ENCODE data around the gene CCNYL1. TPM values are rescaled to one million over a fixed set of nuclear protein-coding genes. Genes with fewer than 3 reads are reported as not detected.

Gene CCNYL1
- total and polyA plus RNA-seq, 2 donors (not counting 1 experiment from before 2014, with no cell fraction given): 8.8 to 18.4 TPM

GRCh38 chr2:207770602-207771404 lies 59.4 kb downstream of the CCNYL1 start:
- no peak overlapping the region for H2AFZ ChIP-seq (ENCODE audit: low read length)
- TF ChIP-seq CTCF (conservative IDR thresholded peaks at IDR 0.05 in 1 of 2, IDR thresholded peaks at IDR 0.05 in 1 of 2; ENCODE audit: low read depth in 1 of 2, low read length in 2 of 2): no peak
- peak; percentile 25 for TF ChIP-seq EZH2 (IDR thresholded peaks at IDR 0.05; ENCODE audit: low read length, missing control alignments)
- no peak overlapping the region for H3K9ac ChIP-seq (ENCODE audit: insufficient read depth, low read length)
- peak overlapping the region in 3 of 4 experiments; percentile 4 to 78 (median 70) for H3K4me3 ChIP-seq (replicated peaks in 1 of 4; ENCODE audit: control extremely low read depth in 1 of 4, insufficient read depth in 1 of 4, low read depth in 3 of 4, low read length in 4 of 4)
- H3K4me2 ChIP-seq (ENCODE audit: extremely low read depth, insufficient read depth, low read length): peak overlapping the region; percentile 76
- H3K79me2 ChIP-seq (ENCODE audit: control insufficient read depth, insufficient read depth, low read length): no peaks in the 10 kb centered on the region
- DNase-seq (ENCODE audit: low read depth in 2 of 2): no peak
- no peaks in the 10 kb centered on the region for H3K36me3 ChIP-seq (ENCODE audit: control insufficient read depth, insufficient read depth, low read length)
- no peak overlapping the region for H3K27ac ChIP-seq (ENCODE audit: insufficient read depth, low read length)
- no peaks in the 10 kb centered on the region for H3K27me3 ChIP-seq (ENCODE audit: control insufficient read depth, insufficient read depth, low read length)
- no peaks in the 10 kb centered on the region for H3K4me1 ChIP-seq (ENCODE audit: control insufficient read depth, extremely low read depth, insufficient read depth, low read length)
- H3K9me3 ChIP-seq (ENCODE audit: control insufficient read depth, insufficient read depth, low read depth, low read length): no peaks in the 10 kb centered on the region
- H4K20me1 ChIP-seq (ENCODE audit: control insufficient read depth, extremely low read depth, insufficient read depth, low read length): no peaks in the 10 kb centered on the region

GRCh38 chr2:207771421-207771820 lies 60.0 kb downstream of the CCNYL1 start:
- H3K27ac ChIP-seq (ENCODE audit: insufficient read depth, low read length): no peak overlapping the region
- no peak overlapping the region for H3K9ac ChIP-seq (ENCODE audit: insufficient read depth, low read length)
- DNase-seq (ENCODE audit: low read depth in 2 of 2): no peak
- no peak overlapping the region for H3K4me3 ChIP-seq (replicated peaks in 1 of 4; ENCODE audit: control extremely low read depth in 1 of 4, insufficient read depth in 1 of 4, low read depth in 3 of 4, low read length in 4 of 4)
- H3K36me3 ChIP-seq (ENCODE audit: control insufficient read depth, insufficient read depth, low read length): no peaks in the 10 kb centered on the region
- H3K9me3 ChIP-seq (ENCODE audit: control insufficient read depth, insufficient read depth, low read depth, low read length): no peaks in the 10 kb centered on the region
- no peak overlapping the region for H3K4me2 ChIP-seq (ENCODE audit: extremely low read depth, insufficient read depth, low read length)
- H3K79me2 ChIP-seq (ENCODE audit: control insufficient read depth, insufficient read depth, low read length): no peaks in the 10 kb centered on the region
- no peak overlapping the region for H2AFZ ChIP-seq (ENCODE audit: low read length)
- no peak for TF ChIP-seq EZH2 (IDR thresholded peaks at IDR 0.05; ENCODE audit: low read length, missing control alignments)
- TF ChIP-seq CTCF (conservative IDR thresholded peaks at IDR 0.05 in 1 of 2, IDR thresholded peaks at IDR 0.05 in 1 of 2; ENCODE audit: low read depth in 1 of 2, low read length in 2 of 2): no peak
- no peaks in the 10 kb centered on the region for H3K4me1 ChIP-seq (ENCODE audit: control insufficient read depth, extremely low read depth, insufficient read depth, low read length)
- H4K20me1 ChIP-seq (ENCODE audit: control insufficient read depth, extremely low read depth, insufficient read depth, low read length): no peaks in the 10 kb centered on the region
- H3K27me3 ChIP-seq (ENCODE audit: control insufficient read depth, insufficient read depth, low read length): no peaks in the 10 kb centered on the region

- Histone ChIP-seq H3K4me2 (ENCODE audit: extremely low read depth, insufficient read depth, low read length) (no peak overlapping the region), H3K9ac (ENCODE audit: insufficient read depth, low read length) (no peak overlapping the region), H3K27ac (ENCODE audit: insufficient read depth, low read length) (no peak overlapping the region), H3K4me1 (ENCODE audit: control insufficient read depth, extremely low read depth, insufficient read depth, low read length) (no peaks in the 10 kb centered on the region), H4K20me1 (ENCODE audit: control insufficient read depth, extremely low read depth, insufficient read depth, low read length) (no peaks in the 10 kb centered on the region), H3K4me3 (replicated peaks in 1 of 4; ENCODE audit: control extremely low read depth in 1 of 4, insufficient read depth in 1 of 4, low read depth in 3 of 4, low read length in 4 of 4) (no peak overlapping the region), H3K9me3 (ENCODE audit: control insufficient read depth, insufficient read depth, low read depth, low read length) (no peaks in the 10 kb centered on the region), H3K27me3 (ENCODE audit: control insufficient read depth, insufficient read depth, low read length) (no peaks in the 10 kb centered on the region), H3K36me3 (ENCODE audit: control insufficient read depth, insufficient read depth, low read length) (no peaks in the 10 kb centered on the region), H3K79me2 (ENCODE audit: control insufficient read depth, insufficient read depth, low read length) (no peaks in the 10 kb centered on the region), H2AFZ (ENCODE audit: low read length) (no peak overlapping the region)
- no peak for TF ChIP-seq EZH2 (IDR thresholded peaks at IDR 0.05; ENCODE audit: low read length, missing control alignments)
- TF ChIP-seq CTCF (conservative IDR thresholded peaks at IDR 0.05 in 1 of 2, IDR thresholded peaks at IDR 0.05 in 1 of 2; ENCODE audit: low read depth in 1 of 2, low read length in 2 of 2): no peak
- DNase-seq (ENCODE audit: low read depth in 2 of 2): peak; percentile 24 to 45
Measured at GRCh38 chr2:207772081-207772843, 60.8 kb downstream of the CCNYL1 start.

Measured in fibroblast of lung (primary cell).